Astrocyte (in vitro differentiated cells and primary cell): ENCODE data around the gene SBF1. TPM values are rescaled to one million over a fixed set of nuclear protein-coding genes. Genes with fewer than 3 reads are reported as not detected.

Source experiments
- DNase-seq: peaks from one replicate; pipeline ENCODE4 v3.0.0-alpha.2; 2010; ENCODE audit warnings: low read depth
- FAIRE-seq: peaks from 2 replicates; lab custom pipeline; 2011; peaks lifted over from hg19 to GRCh38; lab: Jason Lieb, UNC
- H2AFZ ChIP-seq: 2 replicates; pipeline ENCODE4 v1.6.0; 2012; ENCODE audit warnings: low read depth, low read length, inconsistent platforms
- H3K27ac ChIP-seq: 2 replicates; pipeline ENCODE4 v1.5.1; 2011; ENCODE audit warnings: low read depth, low read length, inconsistent platforms
- H3K27me3 ChIP-seq: 2 replicates; pipeline ENCODE4 v1.6.0; 2011; ENCODE audit warnings: low read length, inconsistent platforms; ENCODE audit not compliant: insufficient read depth
- H3K36me3 ChIP-seq: 2 replicates; pipeline ENCODE4 v1.5.1; 2011; ENCODE audit warnings: low read length, inconsistent platforms; ENCODE audit not compliant: insufficient read depth
- H3K4me1 ChIP-seq: 2 replicates; pipeline ENCODE4 v1.5.1; 2011; ENCODE audit warnings: low read length, inconsistent platforms; ENCODE audit not compliant: insufficient read depth
- H3K4me2 ChIP-seq: 2 replicates; pipeline ENCODE4 v1.6.0; 2012; ENCODE audit warnings: low read length, inconsistent platforms
- H3K4me3 ChIP-seq: 2 replicates; pipeline ENCODE4 v1.5.1; 2011; ENCODE audit warnings: low read depth, mild to moderate bottlenecking, low read length, inconsistent platforms; ENCODE audit not compliant: insufficient read depth
- H3K79me2 ChIP-seq: 2 replicates; pipeline ENCODE4 v1.6.0; 2012; ENCODE audit warnings: mild to moderate bottlenecking, low read length, inconsistent platforms; ENCODE audit not compliant: insufficient read depth
- H3K9ac ChIP-seq: 2 replicates; pipeline ENCODE4 v1.6.0; 2012; ENCODE audit warnings: mild to moderate bottlenecking, low read length, inconsistent platforms
- H3K9me3 ChIP-seq: 2 replicates; pipeline ENCODE4 v1.5.1; 2012; ENCODE audit warnings: low read depth, mild to moderate bottlenecking, low read length, inconsistent platforms; ENCODE audit not compliant: insufficient read depth
- H4K20me1 ChIP-seq: 2 replicates; pipeline ENCODE4 v1.6.0; 2012; ENCODE audit warnings: low read length, inconsistent platforms; ENCODE audit not compliant: insufficient read depth
- H3K27ac Mint-ChIP-seq: one replicate; pipeline ENCODE4 v1.8.0; 2021; ENCODE audit warnings: mild to moderate bottlenecking, mixed read lengths; ENCODE audit not compliant: unreplicated experiment
- H3K27me3 Mint-ChIP-seq: one replicate; pipeline ENCODE4 v1.8.0; 2021; ENCODE audit warnings: low read depth, mixed read lengths; ENCODE audit not compliant: unreplicated experiment
- H3K36me3 Mint-ChIP-seq: one replicate; pipeline ENCODE4 v1.8.0; 2021; ENCODE audit warnings: low read depth, mixed read lengths; ENCODE audit not compliant: unreplicated experiment
- H3K4me1 Mint-ChIP-seq: one replicate; pipeline ENCODE4 v1.8.0; 2021; ENCODE audit warnings: low read depth, mixed read lengths; ENCODE audit not compliant: unreplicated experiment
- H3K4me3 Mint-ChIP-seq: one replicate; pipeline ENCODE4 v1.8.0; 2021; ENCODE audit warnings: mild to moderate bottlenecking, moderate library complexity, mixed read lengths; ENCODE audit not compliant: unreplicated experiment
- H3K9me3 Mint-ChIP-seq: one replicate; pipeline ENCODE4 v1.8.0; 2021; ENCODE audit warnings: mild to moderate bottlenecking, mixed read lengths; ENCODE audit not compliant: unreplicated experiment
- CTCF ChIP-seq: IDR thresholded peaks from 2 replicates; pipeline ENCODE4 v1.5.1; 2011; ENCODE audit warnings: low read depth, mild to moderate bottlenecking, inconsistent platforms, low read length, moderate library complexity; ENCODE audit not compliant: insufficient read depth
- EZH2 ChIP-seq: IDR thresholded peaks from 2 replicates; pipeline ENCODE4 v1.6.1; 2012; ENCODE audit warnings: mild to moderate bottlenecking, low read length, inconsistent platforms; ENCODE audit not compliant: insufficient read depth
- total RNA-seq: library from RNA; stranded (reverse); gene quantifications from 2 replicates; pipeline ENCODE4 v1.2.1, GENCODE V29; 2021

The SBF1 gene
- total RNA-seq, 1 donor from 2014 or later, result 75.4 TPM

- TF ChIP-seq CTCF (no peak), EZH2 (no peak)
- Histone ChIP-seq H4K20me1 (peaks cover 12% of the 10 kb centered on the region), H3K79me2 (no peaks in the 10 kb centered on the region), H3K36me3 (peaks cover 3% of the 10 kb centered on the region), H3K27ac (no peak overlapping the region), H3K4me2 (no peak overlapping the region), H3K4me1 (no peaks in the 10 kb centered on the region), H2AFZ (no peak overlapping the region), H3K9ac (no peak overlapping the region), H3K4me3 (no peak overlapping the region), H3K27me3 (no peaks in the 10 kb centered on the region), H3K9me3 (no peaks in the 10 kb centered on the region)
- DNase-seq (no peak), FAIRE-seq (no peak)
- Mint-ChIP-seq H3K4me1 (peaks cover 3% of the 10 kb centered on the region), H3K9me3 (no peaks in the 10 kb centered on the region), H3K36me3 (peaks cover 2% of the 10 kb centered on the region), H3K27me3 (no peaks in the 10 kb centered on the region), H3K27ac (no peak overlapping the region), H3K4me3 (no peak overlapping the region)
Observed at GRCh38 chr22:50438305-50439275, 36.2 kb downstream of the SBF1 start.

GRCh38 chr22:50437511-50438304 lies 37.1 kb downstream of the SBF1 start:
- no peaks in the 10 kb centered on the region for H3K27me3 Mint-ChIP-seq
- H3K36me3 Mint-ChIP-seq, result peaks cover 2% of the 10 kb centered on the region
- H4K20me1 ChIP-seq, result peaks cover 9% of the 10 kb centered on the region
- no peaks in the 10 kb centered on the region for H3K9me3 ChIP-seq
- H3K9me3 Mint-ChIP-seq, result no peaks in the 10 kb centered on the region
- no peak overlapping the region for H3K4me3 Mint-ChIP-seq
- no peak overlapping the region for H3K9ac ChIP-seq
- H3K79me2 ChIP-seq, result no peaks in the 10 kb centered on the region
- no peak overlapping the region for H3K4me2 ChIP-seq
- peaks cover 3% of the 10 kb centered on the region for H3K36me3 ChIP-seq
- no peak overlapping the region for H3K4me3 ChIP-seq
- H3K4me1 Mint-ChIP-seq, result no peaks in the 10 kb centered on the region
- DNase-seq (no peak), FAIRE-seq (no peak)
- no peak overlapping the region for H2AFZ ChIP-seq
- H3K27me3 ChIP-seq, result no peaks in the 10 kb centered on the region
- no peak overlapping the region for H3K27ac ChIP-seq
- no peaks in the 10 kb centered on the region for H3K4me1 ChIP-seq
- TF ChIP-seq CTCF, result no peak
- TF ChIP-seq EZH2, result no peak
- H3K27ac Mint-ChIP-seq, result no peak overlapping the region
